SK-N-SH (cell line): ENCODE measurements around the gene YARS1. TPM values are rescaled to one million over a fixed set of nuclear protein-coding genes. Genes with fewer than 3 reads are reported as not detected.

ENCODE experiments used
- CTCF ChIA-PET: fragments of 300-600, 350-600 bp; formaldehyde crosslinking; extraction: SDS; loops from one replicate; lab custom pipeline; 2021; lab: Yijun Ruan, JAX
- POLR2A ChIA-PET: fragments of 350-600 bp; sonication (Branson Sonifier 250); formaldehyde crosslinking; extraction: SDS; loops from one replicate; lab custom pipeline; 2020; ENCODE audit warnings: antibody characterized with exemption, inconsistent platforms; lab: Yijun Ruan, JAX
- DNase-seq: peaks from one replicate; pipeline ENCODE4 v3.0.0; 2012
- H2AFZ ChIP-seq: fragments of 200-600 bp; sonication (generic); 2 replicates; pipeline ENCODE4 v1.8.1; 2016; ENCODE audit warnings: antibody characterized with exemption, mild to moderate bottlenecking, low read depth
- H3F3A ChIP-seq: fragments of 200-600 bp; sonication (generic); replicated peaks from 2 replicates; pipeline ENCODE3; 2016; ENCODE audit warnings: antibody characterized with exemption, mild to moderate bottlenecking; ENCODE audit not compliant: insufficient read depth
- H3K27ac ChIP-seq, 2 experiments: fragments of 200-500 bp in 1 of 2; fragments of 200-600 bp in 1 of 2; sonication (Bioruptor generic) in 1 of 2; sonication (generic), shearing (Covaris generic) in 1 of 2; 2 replicates each; pipeline versions ENCODE4 v1.5.1 to v1.6.1; 2014 to 2016; ENCODE audit warnings: low read depth in 2 of 2, inconsistent platforms in 1 of 2, low read length in 1 of 2, mild to moderate bottlenecking in 1 of 2, mixed read lengths in 1 of 2
- H3K27me3 ChIP-seq: fragments of 200-600 bp; sonication (generic), shearing (Covaris generic); 2 replicates; pipeline ENCODE4 v1.6.1; 2016; ENCODE audit warnings: mixed run types; ENCODE audit not compliant: insufficient read depth
- H3K36me3 ChIP-seq, 2 experiments: fragments of 200-500 bp in 1 of 2; fragments of 200-600 bp in 1 of 2; sonication (Bioruptor generic) in 1 of 2; sonication (generic) in 1 of 2; replicated peaks in 1 of 2; 2 replicates each; pipeline versions ENCODE3 to v1.5.1; 2014 to 2016; ENCODE audit warnings: low read length in 1 of 2, mild to moderate bottlenecking in 1 of 2; ENCODE audit not compliant: insufficient read depth in 2 of 2, control insufficient read depth in 1 of 2
- H3K4me1 ChIP-seq, 2 experiments: fragments of 200-500 bp in 1 of 2; fragments of 200-600 bp in 1 of 2; sonication (Bioruptor generic) in 1 of 2; sonication (generic), shearing (Covaris generic) in 1 of 2; 2 replicates each; pipeline versions ENCODE4 v1.5.1 to v1.6.1; 2014 to 2016; ENCODE audit warnings: low read depth in 1 of 2, low read length in 1 of 2, mixed run types in 1 of 2; ENCODE audit not compliant: insufficient read depth in 2 of 2, control insufficient read depth in 1 of 2
- H3K4me2 ChIP-seq: fragments of 200-600 bp; sonication (generic), shearing (Covaris generic); 2 replicates; pipeline ENCODE4 v1.6.1; 2017; ENCODE audit warnings: mixed run types
- H3K4me3 ChIP-seq, 2 experiments: fragments of 200-500 bp in 1 of 2; fragments of 200-600 bp in 1 of 2; sonication (Bioruptor generic) in 1 of 2; sonication (generic), shearing (Covaris generic) in 1 of 2; 2 replicates each; pipeline versions ENCODE4 v1.5.1 to v1.8.1; 2014 to 2016; ENCODE audit warnings: low read depth in 2 of 2, inconsistent platforms in 1 of 2, low read length in 1 of 2, mild to moderate bottlenecking in 1 of 2, mixed read lengths in 1 of 2, moderate library complexity in 1 of 2
- H3K79me2 ChIP-seq: fragments of 200-600 bp; sonication (generic); 2 replicates; pipeline ENCODE4 v1.8.1; 2017; ENCODE audit warnings: mild to moderate bottlenecking; ENCODE audit not compliant: insufficient read depth
- H3K9ac ChIP-seq: fragments of 200-600 bp; sonication (generic); 2 replicates; pipeline ENCODE4 v1.6.1; 2017; ENCODE audit warnings: mixed run types
- H3K9me2 ChIP-seq: fragments of 200-600 bp; sonication (generic); 2 replicates; pipeline ENCODE4 v1.6.1; 2017; ENCODE audit warnings: mixed run types
- H3K9me3 ChIP-seq: fragments of 200-600 bp; sonication (generic); 2 replicates; pipeline ENCODE4 v1.6.1; 2017; ENCODE audit warnings: mixed run types, mild to moderate bottlenecking, moderate library complexity
- H4K20me1 ChIP-seq: fragments of 200-600 bp; sonication (generic); 2 replicates; pipeline ENCODE4 v1.6.1; 2017; ENCODE audit warnings: mild to moderate bottlenecking, mixed run types; ENCODE audit not compliant: insufficient read depth
- EP300 ChIP-seq, 2 experiments: IDR thresholded peaks; 2 replicates each; pipeline versions ENCODE4 v1.4.0 to v1.6.1; 2012; ENCODE audit warnings: borderline replicate concordance in 1 of 2, low read depth in 1 of 2, low read length in 1 of 2
- EZH2phosphoT487 ChIP-seq: fragments of 200-600 bp; sonication (generic); IDR thresholded peaks from 2 replicates; pipeline ENCODE4 v1.6.1; 2017; ENCODE audit warnings: low read depth, mixed run types, mild to moderate bottlenecking, antibody characterized with exemption, moderate library complexity, borderline replicate concordance
- GATA2 ChIP-seq: sonication (generic); formaldehyde crosslinking; IDR thresholded peaks from 2 replicates; pipeline ENCODE4 v1.5.0; 2020; ENCODE audit warnings: mild to moderate bottlenecking, missing genetic modification reagents
- IRF3 ChIP-seq: fragments of 150-350 bp; IDR thresholded peaks from 2 replicates; pipeline ENCODE4 v1.6.1; 2016; ENCODE audit warnings: mild to moderate bottlenecking, low read depth, low read length
- JUND ChIP-seq: IDR thresholded peaks from 2 replicates; pipeline ENCODE4 v1.4.0; 2012
- NRF1 ChIP-seq: IDR thresholded peaks from 2 replicates; pipeline ENCODE4 v1.6.1; 2012; ENCODE audit warnings: low read depth, mild to moderate bottlenecking, low read length
- PBX3 ChIP-seq: IDR thresholded peaks from 2 replicates; pipeline ENCODE4; 2012
- RCOR1 ChIP-seq: fragments of 150-350 bp; IDR thresholded peaks from 2 replicates; pipeline ENCODE4 v1.6.1; 2017; ENCODE audit warnings: antibody characterized with exemption, low read length
- TCF12 ChIP-seq: IDR thresholded peaks from 2 replicates; pipeline ENCODE4 v1.4.0; 2012
- TEAD4 ChIP-seq: IDR thresholded peaks from 2 replicates; pipeline ENCODE4 v1.4.0; 2012; ENCODE audit warnings: mild to moderate bottlenecking, borderline replicate concordance; ENCODE audit not compliant: insufficient read depth
- USF1 ChIP-seq: IDR thresholded peaks from 2 replicates; pipeline ENCODE4 v1.4.0; 2012; ENCODE audit warnings: low read depth, borderline replicate concordance
- WGBS: methylation state at CpG from one replicate; pipeline ENCODE4 v1.1.6; 2017; ENCODE audit warnings: low lambda C conversion rate; 5-methylcytosine and 5-hydroxymethylcytosine counted together
- polyA plus RNA-seq, 3 experiments: library from polyadenylated mRNA; depleted of rRNA; stranded (reverse); fragments of >200 nt; gene quantifications; 2 replicates each; pipeline ENCODE4 v1.2.3, GENCODE V29; 2012

YARS1 gene
- polyA plus RNA-seq, 1 of the 3 experiments (the other 2 are of a cell fraction) = 46.3 TPM

- Histone ChIP-seq H4K20me1 (no peaks in the 10 kb centered on the region), H3K27ac (no peak overlapping the region), H3K9me3 (no peaks in the 10 kb centered on the region), H3K4me3 (no peak overlapping the region), H3K36me3 (peaks cover 42 to 75% of the 10 kb centered on the region in 2 experiments), H3F3A (peaks cover 20% of the 10 kb centered on the region), H3K9me2 (no peaks in the 10 kb centered on the region), H3K9ac (no peak overlapping the region), H3K79me2 (no peaks in the 10 kb centered on the region), H3K4me1 (peaks cover 0 to 6% of the 10 kb centered on the region in 2 experiments; a peak in 1 of 4 replicates), H3K27me3 (no peaks in the 10 kb centered on the region), H2AFZ (no peak overlapping the region), H3K4me2 (no peak overlapping the region)
- POLR2A ChIA-PET = no interaction called here
- WGBS = 100% methylated on average over 3 of the region's 3 CpGs
- no peak for DNase-seq
- CTCF ChIA-PET = interaction anchor here (4.2 to 19.0 kb wide), 2 partner anchors 11 to 74 kb away, joined by 25 to 392 read pairs; partner anchors contain the start of gene SYNC
- TF ChIP-seq GATA2 (CRISPR knock-in tag) (no peak), USF1 (no peak), TEAD4 (no peak), TCF12 (no peak), JUND (no peak), PBX3 (no peak)
Measured at GRCh38 chr1:32784817-32785216, 32.3 kb downstream of the YARS1 start.

GRCh38 chr1:32783851-32784250 is 33.3 kb downstream of the YARS1 start:
- no peaks in the 10 kb centered on the region for H4K20me1 ChIP-seq
- H3K4me3 ChIP-seq = no peak overlapping the region
- peaks cover 51 to 81% of the 10 kb centered on the region in 2 experiments for H3K36me3 ChIP-seq
- no peak overlapping the region for H2AFZ ChIP-seq
- no peak overlapping the region for H3K9ac ChIP-seq
- ChIA-PET POLR2A (interaction anchor here (0.7 kb wide), 1 partner anchor 35 kb away, joined by 4 read pairs; no protein-coding TSS in a partner anchor), CTCF (interaction anchor here (0.8 to 19.0 kb wide), 3 partner anchors 10 to 73 kb away, joined by 3 to 392 read pairs (median 25); partner anchors contain the start of gene SYNC)
- no peak overlapping the region for H3K27ac ChIP-seq
- 92% methylated on average over 5 of the region's 5 CpGs for WGBS
- H3K4me2 ChIP-seq = no peak overlapping the region
- DNase-seq = no peak
- H3K27me3 ChIP-seq = no peaks in the 10 kb centered on the region
- H3K9me2 ChIP-seq = no peaks in the 10 kb centered on the region
- no peaks in the 10 kb centered on the region for H3K9me3 ChIP-seq
- H3F3A ChIP-seq = peaks cover 26% of the 10 kb centered on the region
- TF ChIP-seq GATA2 (CRISPR knock-in tag) = no peak
- TF ChIP-seq USF1 = no peak
- TF ChIP-seq EZH2phosphoT487 = no peak
- no peak for TF ChIP-seq EP300 (IDR thresholded peaks at IDR 0.05; ENCODE audit: borderline replicate concordance in 1 of 2, low read depth in 1 of 2, low read length in 1 of 2)
- TF ChIP-seq RCOR1 = no peak
- TF ChIP-seq NRF1 = no peak
- no peak for TF ChIP-seq IRF3
- H3K4me1 ChIP-seq = peaks cover 0 to 1% of the 10 kb centered on the region in 2 experiments; a peak in 1 of 4 replicates
- no peaks in the 10 kb centered on the region for H3K79me2 ChIP-seq
